ENCODE results near the gene TTC33.

GRCh38 chr5:40649463-40650030 lies 106.2 kb downstream of the TTC33 start:
- TF ChIP-seq, protein P1, sequence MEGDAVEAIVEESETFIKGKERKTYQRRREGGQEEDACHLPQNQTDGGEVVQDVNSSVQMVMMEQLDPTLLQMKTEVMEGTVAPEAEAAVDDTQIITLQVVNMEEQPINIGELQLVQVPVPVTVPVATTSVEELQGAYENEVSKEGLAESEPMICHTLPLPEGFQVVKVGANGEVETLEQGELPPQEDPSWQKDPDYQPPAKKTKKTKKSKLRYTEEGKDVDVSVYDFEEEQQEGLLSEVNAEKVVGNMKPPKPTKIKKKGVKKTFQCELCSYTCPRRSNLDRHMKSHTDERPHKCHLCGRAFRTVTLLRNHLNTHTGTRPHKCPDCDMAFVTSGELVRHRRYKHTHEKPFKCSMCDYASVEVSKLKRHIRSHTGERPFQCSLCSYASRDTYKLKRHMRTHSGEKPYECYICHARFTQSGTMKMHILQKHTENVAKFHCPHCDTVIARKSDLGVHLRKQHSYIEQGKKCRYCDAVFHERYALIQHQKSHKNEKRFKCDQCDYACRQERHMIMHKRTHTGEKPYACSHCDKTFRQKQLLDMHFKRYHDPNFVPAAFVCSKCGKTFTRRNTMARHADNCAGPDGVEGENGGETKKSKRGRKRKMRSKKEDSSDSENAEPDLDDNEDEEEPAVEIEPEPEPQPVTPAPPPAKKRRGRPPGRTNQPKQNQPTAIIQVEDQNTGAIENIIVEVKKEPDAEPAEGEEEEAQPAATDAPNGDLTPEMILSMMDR (IDR thresholded peaks at IDR 0.05; ENCODE audit: insufficient read depth, low read length, poor library complexity, severe bottlenecking), result no peak
- no peak for TF ChIP-seq EZH2phosphoT487 (conservative IDR thresholded peaks at IDR 0.05; ENCODE audit: low read length)

Data from SU-DHL-6 (cell line).